Activated naive CD8-positive, alpha-beta T cell (primary cell): ENCODE results near the gene ACVR1B.

ENCODE experiments used
- H3K27ac Mint-ChIP-seq: one replicate; pipeline ENCODE4 v1.8.0; 2021; ENCODE audit warnings: mixed read lengths
- H3K27me3 Mint-ChIP-seq: one replicate; pipeline ENCODE4 v1.8.0; 2021; ENCODE audit warnings: mixed read lengths
- H3K36me3 Mint-ChIP-seq: one replicate; pipeline ENCODE4 v1.8.0; 2021; ENCODE audit warnings: mixed read lengths
- H3K4me1 Mint-ChIP-seq: one replicate; pipeline ENCODE4 v1.8.0; 2021; ENCODE audit warnings: low read depth, mixed read lengths
- H3K4me3 Mint-ChIP-seq: one replicate; pipeline ENCODE4 v1.8.0; 2021; ENCODE audit warnings: mild to moderate bottlenecking, mixed read lengths
- H3K9me3 Mint-ChIP-seq: one replicate; pipeline ENCODE4 v1.8.0; 2021; ENCODE audit warnings: low read depth, mixed read lengths

The ACVR1B gene

GRCh38 chr12:51925346-51926063 is 26.0 kb upstream of the ACVR1B start:
- no peaks in the 10 kb centered on the region for H3K36me3 Mint-ChIP-seq
- no peaks in the 10 kb centered on the region for H3K27me3 Mint-ChIP-seq
- no peak overlapping the region for H3K4me3 Mint-ChIP-seq
- H3K4me1 Mint-ChIP-seq = peaks cover 6% of the 10 kb centered on the region
- H3K9me3 Mint-ChIP-seq = no peaks in the 10 kb centered on the region
- H3K27ac Mint-ChIP-seq = no peak overlapping the region

GRCh38 chr12:51926064-51926632 is 25.4 kb upstream of the ACVR1B start:
- H3K9me3 Mint-ChIP-seq = no peaks in the 10 kb centered on the region
- H3K4me1 Mint-ChIP-seq = peaks cover 6% of the 10 kb centered on the region
- H3K4me3 Mint-ChIP-seq = no peak overlapping the region
- no peaks in the 10 kb centered on the region for H3K36me3 Mint-ChIP-seq
- no peak overlapping the region for H3K27ac Mint-ChIP-seq
- H3K27me3 Mint-ChIP-seq = no peaks in the 10 kb centered on the region

DNA sequence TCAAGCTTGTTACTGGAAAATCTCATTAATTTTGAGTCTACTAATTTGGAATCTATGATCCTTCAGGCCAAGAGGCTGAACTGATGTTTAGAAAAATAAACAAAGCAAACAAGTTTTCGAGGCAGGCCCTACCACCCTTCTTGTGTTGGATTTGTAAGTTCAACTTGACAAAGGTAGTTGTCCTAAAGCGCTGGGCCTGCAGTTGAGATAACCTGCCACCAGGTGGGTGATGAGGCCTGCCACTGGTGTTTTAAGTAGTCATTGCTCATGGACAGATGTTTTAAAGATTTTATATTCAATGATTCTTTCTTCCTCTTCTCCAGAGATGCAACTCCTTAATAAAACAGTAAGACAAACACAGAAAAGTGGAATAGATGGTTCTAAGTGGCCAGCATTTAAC is 24.8 kb upstream of the ACVR1B start:
- Mint-ChIP-seq H3K9me3 (no peaks in the 10 kb centered on the region), H3K36me3 (no peaks in the 10 kb centered on the region), H3K27me3 (no peaks in the 10 kb centered on the region), H3K27ac (no peak overlapping the region), H3K4me1 (peaks cover 6% of the 10 kb centered on the region), H3K4me3 (no peak overlapping the region)

- Mint-ChIP-seq H3K4me3 (no peak overlapping the region), H3K27me3 (no peaks in the 10 kb centered on the region), H3K27ac (no peak overlapping the region), H3K36me3 (no peaks in the 10 kb centered on the region), H3K4me1 (no peaks in the 10 kb centered on the region), H3K9me3 (no peaks in the 10 kb centered on the region)
Measured at GRCh38 chr12:51932218-51933076, 19.1 kb upstream of the ACVR1B start.

DNA sequence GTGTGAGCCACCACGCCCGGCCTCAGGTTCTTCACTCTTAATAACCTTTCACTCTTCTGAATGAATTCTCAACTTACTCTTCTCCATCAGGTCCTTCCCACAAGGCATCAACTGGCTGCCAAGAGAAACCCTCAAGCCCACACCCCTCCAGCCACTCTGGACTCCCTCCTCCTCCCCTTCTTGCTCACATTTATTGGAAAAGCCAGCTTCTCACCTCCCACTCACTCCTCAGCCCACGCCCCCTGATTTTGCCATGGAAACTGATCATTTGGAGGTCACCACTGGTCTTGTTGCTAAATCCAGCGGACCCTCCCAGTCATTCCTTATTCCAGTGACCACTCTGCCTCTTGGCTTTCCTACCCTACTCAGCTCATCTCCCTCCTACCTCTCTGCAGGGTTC is 17.4 kb upstream of the ACVR1B start:
- Mint-ChIP-seq H3K27me3 (no peaks in the 10 kb centered on the region), H3K4me1 (no peaks in the 10 kb centered on the region), H3K27ac (no peak overlapping the region), H3K4me3 (no peak overlapping the region), H3K9me3 (no peaks in the 10 kb centered on the region), H3K36me3 (no peaks in the 10 kb centered on the region)

- H3K9me3 Mint-ChIP-seq = no peaks in the 10 kb centered on the region
- peaks cover 1% of the 10 kb centered on the region for H3K27me3 Mint-ChIP-seq
- H3K27ac Mint-ChIP-seq = no peak overlapping the region
- H3K4me3 Mint-ChIP-seq = no peak overlapping the region
- H3K36me3 Mint-ChIP-seq = no peaks in the 10 kb centered on the region
- H3K4me1 Mint-ChIP-seq = no peaks in the 10 kb centered on the region
Measured at GRCh38 chr12:51937926-51938325, 13.6 kb upstream of the ACVR1B start.

- peaks cover 3% of the 10 kb centered on the region for H3K27me3 Mint-ChIP-seq
- no peak overlapping the region for H3K27ac Mint-ChIP-seq
- no peaks in the 10 kb centered on the region for H3K4me1 Mint-ChIP-seq
- H3K4me3 Mint-ChIP-seq = no peak overlapping the region
- no peaks in the 10 kb centered on the region for H3K36me3 Mint-ChIP-seq
- no peaks in the 10 kb centered on the region for H3K9me3 Mint-ChIP-seq
Measured at GRCh38 chr12:51938726-51939125, 12.8 kb upstream of the ACVR1B start.

GRCh38 chr12:51941011-51941581 is 10.4 kb upstream of the ACVR1B start:
- H3K27ac Mint-ChIP-seq = no peak overlapping the region
- H3K4me3 Mint-ChIP-seq = no peak overlapping the region
- peaks cover 3% of the 10 kb centered on the region for H3K27me3 Mint-ChIP-seq
- H3K9me3 Mint-ChIP-seq = peaks cover 5% of the 10 kb centered on the region
- no peaks in the 10 kb centered on the region for H3K4me1 Mint-ChIP-seq
- peaks cover 7% of the 10 kb centered on the region for H3K36me3 Mint-ChIP-seq

- Mint-ChIP-seq H3K4me3 (no peak overlapping the region), H3K36me3 (peaks cover 7% of the 10 kb centered on the region), H3K27me3 (peaks cover 3% of the 10 kb centered on the region), H3K27ac (no peak overlapping the region), H3K9me3 (peaks cover 5% of the 10 kb centered on the region), H3K4me1 (no peaks in the 10 kb centered on the region)
Measured at GRCh38 chr12:51941604-51942003, 9.9 kb upstream of the ACVR1B start.

GRCh38 chr12:51942056-51942455 is 9.4 kb upstream of the ACVR1B start:
- H3K4me1 Mint-ChIP-seq = no peaks in the 10 kb centered on the region
- H3K27me3 Mint-ChIP-seq = peaks cover 3% of the 10 kb centered on the region

DNA sequence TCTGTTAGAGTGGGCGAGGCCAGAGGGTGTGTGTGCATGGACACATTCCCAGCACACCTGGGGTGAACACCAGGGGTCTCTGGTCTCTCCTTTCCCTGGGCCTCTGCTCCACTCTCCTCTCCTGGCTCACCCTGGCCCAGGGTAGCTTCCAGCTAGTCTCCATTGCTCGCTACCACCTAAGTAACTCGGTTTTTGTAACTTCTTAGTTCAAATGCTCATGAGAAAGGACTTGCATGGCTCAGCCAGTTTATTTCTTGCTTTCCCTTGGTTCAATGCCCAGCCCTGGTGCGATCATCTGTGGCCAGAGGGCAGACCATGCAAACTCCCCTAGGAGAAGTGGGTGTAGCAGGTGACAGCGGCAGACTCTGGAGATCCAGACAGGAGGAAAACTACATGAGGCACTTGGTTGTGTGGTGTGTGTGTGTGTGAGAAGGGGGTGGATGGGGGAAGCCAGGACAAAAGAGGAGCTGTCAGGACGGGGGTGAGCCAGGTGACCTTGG is 8.9 kb upstream of the ACVR1B start:
- H3K27ac Mint-ChIP-seq = no peak overlapping the region

More at GRCh38 chr12:51942056-51942455, 9.4 kb upstream of the ACVR1B start:
- no peak overlapping the region for H3K4me3 Mint-ChIP-seq
- peaks cover 5% of the 10 kb centered on the region for H3K9me3 Mint-ChIP-seq
- no peak overlapping the region for H3K27ac Mint-ChIP-seq
- peaks cover 7% of the 10 kb centered on the region for H3K36me3 Mint-ChIP-seq

GRCh38 chr12:51943346-51943745 is 8.2 kb upstream of the ACVR1B start:
- no peak overlapping the region for H3K27ac Mint-ChIP-seq
- peaks cover 5% of the 10 kb centered on the region for H3K9me3 Mint-ChIP-seq
- no peaks in the 10 kb centered on the region for H3K4me1 Mint-ChIP-seq
- peaks cover 7% of the 10 kb centered on the region for H3K36me3 Mint-ChIP-seq
- H3K27me3 Mint-ChIP-seq = peaks cover 3% of the 10 kb centered on the region
- H3K4me3 Mint-ChIP-seq = no peak overlapping the region

More for the DNA sequence above, 8.9 kb upstream of the ACVR1B start:
- peaks cover 7% of the 10 kb centered on the region for H3K36me3 Mint-ChIP-seq
- H3K4me1 Mint-ChIP-seq = no peaks in the 10 kb centered on the region
- H3K9me3 Mint-ChIP-seq = peaks cover 5% of the 10 kb centered on the region
- H3K27me3 Mint-ChIP-seq = peaks cover 3% of the 10 kb centered on the region
- no peak overlapping the region for H3K4me3 Mint-ChIP-seq

- Mint-ChIP-seq H3K27me3 (peaks cover 3% of the 10 kb centered on the region), H3K9me3 (peaks cover 5% of the 10 kb centered on the region), H3K4me1 (no peaks in the 10 kb centered on the region)
Measured at GRCh38 chr12:51944608-51945233, 6.8 kb upstream of the ACVR1B start.

GRCh38 chr12:51947246-51947996 is 4.1 kb upstream of the ACVR1B start:
- Mint-ChIP-seq H3K4me3 (no peak overlapping the region), H3K9me3 (peaks cover 5% of the 10 kb centered on the region), H3K36me3 (peaks cover 7% of the 10 kb centered on the region), H3K4me1 (peaks cover 8% of the 10 kb centered on the region), H3K27ac (no peak overlapping the region), H3K27me3 (peaks cover 1% of the 10 kb centered on the region)

More at GRCh38 chr12:51944608-51945233, 6.8 kb upstream of the ACVR1B start:
- H3K36me3 Mint-ChIP-seq = peaks cover 7% of the 10 kb centered on the region
- no peak overlapping the region for H3K27ac Mint-ChIP-seq
- no peak overlapping the region for H3K4me3 Mint-ChIP-seq
